HL-60 (cell line): ENCODE results near the gene PMCH.

Source experiments
- DNase-seq, 2 experiments: peaks; one replicate each; pipeline ENCODE4 v3.0.0-alpha.2; 2010 to 2020; ENCODE audit warnings: low read depth in 1 of 2, low spot score in 1 of 2
- H3K27ac ChIP-seq: fragments of 250-450 bp; sonication (Bioruptor Pico); replicated peaks from 2 replicates; pipeline ENCODE4 v1.5.1; 2020; ENCODE audit warnings: mild to moderate bottlenecking, moderate library complexity
- H3K27me3 ChIP-seq: fragments of 250-450 bp; sonication (Bioruptor Pico); 2 replicates; pipeline ENCODE4 v1.5.1; 2021; ENCODE audit warnings: mild to moderate bottlenecking, moderate library complexity; ENCODE audit not compliant: insufficient read depth, poor library complexity, severe bottlenecking
- H3K4me3 ChIP-seq: replicated peaks from 2 replicates; pipeline ENCODE4 v1.5.1; 2011; ENCODE audit warnings: mild to moderate bottlenecking, control low read depth, low read length; ENCODE audit not compliant: insufficient read depth
- CTCF ChIP-seq: IDR thresholded peaks from one replicate; pipeline ENCODE4 v1.5.1; 2011; ENCODE audit warnings: low read length, control low read depth, inconsistent platforms; ENCODE audit not compliant: insufficient read depth
- GABPA ChIP-seq: IDR thresholded peaks from 2 replicates; pipeline ENCODE4 v1.6.1; 2012; ENCODE audit warnings: low read depth
- POLR2AphosphoS5 ChIP-seq: IDR thresholded peaks from 2 replicates; pipeline ENCODE4 v1.6.1; 2012; ENCODE audit warnings: low read depth
- REST ChIP-seq: IDR thresholded peaks from 2 replicates; pipeline ENCODE4 v1.6.1; 2012; ENCODE audit warnings: low read depth; ENCODE audit not compliant: insufficient replicate concordance
- SPI1 ChIP-seq: IDR thresholded peaks from 2 replicates; pipeline ENCODE4 v1.6.1; 2012; ENCODE audit warnings: low read depth, mild to moderate bottlenecking, borderline replicate concordance

PMCH gene

GRCh38 chr12:102201436-102202061, 3.9 kb upstream of the PMCH start:
- TF ChIP-seq GABPA (no peak), POLR2AphosphoS5 (no peak), CTCF (no peak), REST (no peak)
- Histone ChIP-seq H3K4me3 (no peak overlapping the region), H3K27me3 (no peaks in the 10 kb centered on the region), H3K27ac (no peak overlapping the region)
- DNase-seq: no peak

- TF ChIP-seq SPI1 (no peak), CTCF (no peak), GABPA (no peak), REST (no peak), POLR2AphosphoS5 (no peak)
These were observed 1.8 kb downstream of the PMCH start for GRCh38 chr12:102195826-102196225.

GRCh38 chr12:102182635-102183034, 15.0 kb downstream of the PMCH start:
- no peak for TF ChIP-seq POLR2AphosphoS5
- TF ChIP-seq SPI1: peak; percentile 79
- TF ChIP-seq GABPA: no peak
- TF ChIP-seq CTCF: no peak
- no peak for TF ChIP-seq REST
- no peaks in the 10 kb centered on the region for H3K27me3 ChIP-seq
- no peak overlapping the region for H3K4me3 ChIP-seq
- peak overlapping the region; percentile 12; the same call in 1 of the 2 replicates for H3K27ac ChIP-seq
- no peak for DNase-seq

More at GRCh38 chr12:102195826-102196225, 1.8 kb downstream of the PMCH start:
- DNase-seq: no peak
- Histone ChIP-seq H3K4me3 (no peak overlapping the region), H3K27me3 (no peaks in the 10 kb centered on the region), H3K27ac (no peak overlapping the region)
